K562 (cell line): Measurements from ENCODE around the gene P2RX3. TPM values are rescaled to one million over a fixed set of nuclear protein-coding genes. Genes with fewer than 3 reads are reported as not detected.

Experiments used
- ATAC-seq: fragments of 200-7000 bp; cut with Tn5 transposase; 3 replicates; pipeline ENCODE4 v1.9.1; 2020; ENCODE audit warnings: moderate library complexity
- BruUV-seq: library from RNA; stranded (reverse); fragments of 400-500 nt; replicated peaks from 2 replicates; lab custom pipeline; 2021; lab: Mats Ljungman, UMichigan
- CTCF ChIA-PET: fragments of 300-600 bp; formaldehyde crosslinking; extraction: SDS; loops from one replicate; lab custom pipeline; 2021; ENCODE audit warnings: low intra/inter-chr PET ratio; lab: Yijun Ruan, JAX
- POLR2A ChIA-PET: fragments of 300-600, 350-650 bp; sonication (Branson Sonifier 250); formaldehyde crosslinking; extraction: SDS; loops from one replicate; lab custom pipeline; 2021; ENCODE audit warnings: antibody characterized with exemption, inconsistent platforms; lab: Yijun Ruan, JAX
- DNase-seq, 4 experiments: peaks; one replicate each; pipeline versions ENCODE4 v3.0.0 to v3.0.0-alpha.2; 2011 to 2018; ENCODE audit warnings: low spot score in 3 of 4, mixed read lengths in 3 of 4; ENCODE audit errors: extremely low read depth in 1 of 4
- FAIRE-seq: peaks from 2 replicates; lab custom pipeline; 2011; peaks lifted over from hg19 to GRCh38; lab: Jason Lieb, UNC
- H2AFZ ChIP-seq: 2 replicates; pipeline ENCODE4 v1.6.0; 2011; ENCODE audit warnings: low read depth, low read length, control low read depth, inconsistent platforms
- H3K27ac ChIP-seq: fragments of 200-600 bp; 3 replicates; pipeline ENCODE4 v1.8.0; 2011; ENCODE audit warnings: low read depth, mild to moderate bottlenecking, control low read depth, inconsistent platforms, low read length, moderate library complexity, mixed read lengths; ENCODE audit errors: extremely low read depth
- H3K27me3 ChIP-seq, 2 experiments: fragments of 300-600 bp in 1 of 2; 2 replicates in 1 of 2; 3 replicates in 1 of 2; pipeline versions ENCODE4 v1.6.0 to v1.8.0; 2011; ENCODE audit warnings: inconsistent platforms in 2 of 2, low read length in 2 of 2, mild to moderate bottlenecking in 1 of 2, mixed read lengths in 1 of 2, moderate library complexity in 1 of 2; ENCODE audit not compliant: control insufficient read depth in 2 of 2, insufficient read depth in 2 of 2
- H3K36me3 ChIP-seq: fragments of 300-600 bp; 3 replicates; pipeline ENCODE4 v1.8.0; 2011; ENCODE audit warnings: mild to moderate bottlenecking, low read length, inconsistent platforms; ENCODE audit not compliant: control insufficient read depth, insufficient read depth
- H3K4me1 ChIP-seq, 2 experiments: fragments of 200-600 bp in 1 of 2; replicated peaks in 1 of 2; 2 replicates in 1 of 2; 3 replicates in 1 of 2; pipeline versions ENCODE4 v1.5.1 to v1.8.0; 2011; ENCODE audit warnings: inconsistent platforms in 2 of 2, low read length in 2 of 2, mild to moderate bottlenecking in 1 of 2, mixed read lengths in 1 of 2, moderate library complexity in 1 of 2; ENCODE audit not compliant: control insufficient read depth in 2 of 2, insufficient read depth in 2 of 2
- H3K4me2 ChIP-seq: 2 replicates; pipeline ENCODE4 v1.6.1; 2011; ENCODE audit warnings: low read length, control low read depth, inconsistent platforms, mixed read lengths; ENCODE audit not compliant: insufficient read depth
- H3K4me3 ChIP-seq: fragments of 200-600 bp; sonication (generic), shearing (Covaris generic); 2 replicates; pipeline ENCODE4 v1.5.1; 2016; ENCODE audit warnings: control low read depth, inconsistent platforms
- H3K79me2 ChIP-seq: fragments of 200-600 bp; 3 replicates; pipeline ENCODE4 v1.8.0; 2011; ENCODE audit warnings: low read length, inconsistent platforms; ENCODE audit not compliant: control insufficient read depth, insufficient read depth
- H3K9ac ChIP-seq, 2 experiments: 2 replicates each; pipeline versions ENCODE4 v1.6.0 to v1.6.1; 2011; ENCODE audit warnings: low read depth in 2 of 2, low read length in 2 of 2, control low read depth in 1 of 2, inconsistent platforms in 1 of 2, mild to moderate bottlenecking in 1 of 2, mixed read lengths in 1 of 2; ENCODE audit not compliant: insufficient read depth in 1 of 2
- H3K9me1 ChIP-seq: one replicate; pipeline ENCODE4 v1.6.0; 2011; ENCODE audit warnings: inconsistent platforms, mild to moderate bottlenecking, low read length, moderate library complexity; ENCODE audit not compliant: control insufficient read depth, insufficient read depth
- H3K9me3 ChIP-seq: replicated peaks from 2 replicates; pipeline ENCODE4 v1.5.1; 2011; ENCODE audit warnings: low read depth, low read length, inconsistent platforms; ENCODE audit not compliant: control insufficient read depth, insufficient read depth
- H4K20me1 ChIP-seq: replicated peaks from 2 replicates; pipeline ENCODE4 v1.6.1; 2011; ENCODE audit warnings: low read length, inconsistent platforms, mixed read lengths; ENCODE audit not compliant: control insufficient read depth, insufficient read depth
- CREB1 ChIP-seq, 2 experiments: sonication (generic) in 1 of 2; formaldehyde crosslinking in 1 of 2; IDR thresholded peaks; 2 replicates each; pipeline versions ENCODE4 v1.6.1 to v1.8.0; 2012 to 2022; ENCODE audit warnings: inconsistent platforms in 1 of 2, mild to moderate bottlenecking in 1 of 2, missing genetic modification reagents in 1 of 2, moderate library complexity in 1 of 2
- LCOR ChIP-seq: sonication (generic); formaldehyde crosslinking; IDR thresholded peaks from 2 replicates; pipeline ENCODE4 v1.8.0; 2022; ENCODE audit warnings: mild to moderate bottlenecking, missing genetic modification reagents
- RAD51 ChIP-seq: fragments of 450-650 bp; IDR thresholded peaks from 2 replicates; pipeline ENCODE4 v1.7.1; 2016; ENCODE audit warnings: low read depth, mild to moderate bottlenecking, borderline replicate concordance
- SP1 ChIP-seq: sonication (generic); formaldehyde crosslinking; IDR thresholded peaks from 2 replicates; pipeline ENCODE4 v1.8.1; 2022; ENCODE audit warnings: mild to moderate bottlenecking, missing genetic modification reagents
- TARDBP ChIP-seq: fragments of 450-650 bp; IDR thresholded peaks from 2 replicates; pipeline ENCODE4 v1.6.1; 2016
- WGBS: fragments of 100-300 bp; shearing (Covaris generic); methylation state at CpG from one replicate; pipeline ENCODE4 v1.1.6; 2016; ENCODE audit warnings: low coverage, mixed read lengths; ENCODE audit not compliant: insufficient coverage; ENCODE audit errors: missing lambda C conversion rate; 5-methylcytosine and 5-hydroxymethylcytosine counted together
- in situ Hi-C: fragments of 300-500 bp; cut with MboI; formaldehyde crosslinking; loops from 4 replicates; pipeline ENCODE4 v1.15.0; 2018; ENCODE audit warnings: inconsistent platforms, mixed read lengths
- intact Hi-C: fragments of 100-400 bp; cut with micrococcal nuclease; formaldehyde crosslinking; loops from 2 replicates; pipeline ENCODE4 v1.14.2; 2022
- polyA plus RNA-seq, 8 experiments: library from polyadenylated mRNA; depleted of rRNA in 4 of 8; stranded (reverse) in 5 of 8; unstranded in 3 of 8; fragments of >200 nt; fragmentation: Nextera tagmentation in 2 of 8; fragmentation: Illumina TruSeq in 1 of 8; extraction: Ambion mirVana in 2 of 8; extraction: Trizol in 1 of 8; gene quantifications; 2 replicates each; pipeline versions ENCODE4 v1.2.1 to v1.2.3, GENCODE V29; 2011 to 2014; ENCODE audit warnings: inconsistent platforms in 1 of 8, missing spikeins in 1 of 8
- total RNA-seq, 7 experiments: library from RNA; depleted of rRNA in 6 of 7; stranded (reverse); fragments of >200 nt in 6 of 7; fragmentation: Illumina TruSeq in 2 of 7; extraction: Trizol in 2 of 7; gene quantifications; 2 replicates each; pipeline versions ENCODE4 v1.2.1 to v1.2.3, GENCODE V29; 2011 to 2021; ENCODE audit warnings: low replicate concordance in 1 of 7
- TF ChIP-seq, protein P1 (sequence below): fragments of 450-650 bp; IDR thresholded peaks from 2 replicates; pipeline ENCODE4 v1.6.1; 2014; ENCODE audit warnings: low read depth, mild to moderate bottlenecking, moderate library complexity, borderline replicate concordance
- TF ChIP-seq, protein P2 (sequence below): IDR thresholded peaks from 2 replicates; pipeline ENCODE4 v1.6.1; 2014; ENCODE audit warnings: antibody characterized with exemption
- TF ChIP-seq, protein P3 (sequence below): fragments of 250-450 bp; sonication (Bioruptor Pico); IDR thresholded peaks from 2 replicates; pipeline ENCODE4 v1.5.0; 2021; ENCODE audit warnings: mild to moderate bottlenecking, borderline replicate concordance
- TF ChIP-seq, protein P4 (sequence below): fragments of 450-650 bp; IDR thresholded peaks from 2 replicates; pipeline ENCODE4 v1.6.1; 2017; ENCODE audit warnings: antibody characterized with exemption, mild to moderate bottlenecking

Gene P2RX3
- total and polyA plus RNA-seq, 9 of the 15 experiments (the other 6 are each of a cell fraction or from before 2014, with no cell fraction given): not detected

DNA sequence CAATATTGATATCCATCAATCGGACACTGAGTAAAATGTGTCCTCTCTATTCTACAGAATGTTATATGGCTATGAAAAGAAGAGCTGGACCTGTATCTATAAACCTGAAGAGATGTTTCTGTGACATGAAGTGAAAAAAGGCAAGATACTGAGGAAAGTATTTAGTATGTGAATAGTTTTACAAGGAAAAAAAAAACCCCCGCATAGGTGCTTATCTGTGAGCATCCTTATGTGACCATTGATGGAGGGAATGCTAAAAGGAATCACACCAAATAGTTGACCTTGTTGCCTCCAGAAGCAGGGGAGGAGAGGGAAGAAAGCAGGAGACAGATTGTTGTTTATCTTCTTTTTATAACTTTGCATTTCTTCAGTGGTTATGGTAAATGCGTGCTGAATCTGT is 53.0 kb downstream of the P2RX3 start (continued):
- TF ChIP-seq, protein P1, sequence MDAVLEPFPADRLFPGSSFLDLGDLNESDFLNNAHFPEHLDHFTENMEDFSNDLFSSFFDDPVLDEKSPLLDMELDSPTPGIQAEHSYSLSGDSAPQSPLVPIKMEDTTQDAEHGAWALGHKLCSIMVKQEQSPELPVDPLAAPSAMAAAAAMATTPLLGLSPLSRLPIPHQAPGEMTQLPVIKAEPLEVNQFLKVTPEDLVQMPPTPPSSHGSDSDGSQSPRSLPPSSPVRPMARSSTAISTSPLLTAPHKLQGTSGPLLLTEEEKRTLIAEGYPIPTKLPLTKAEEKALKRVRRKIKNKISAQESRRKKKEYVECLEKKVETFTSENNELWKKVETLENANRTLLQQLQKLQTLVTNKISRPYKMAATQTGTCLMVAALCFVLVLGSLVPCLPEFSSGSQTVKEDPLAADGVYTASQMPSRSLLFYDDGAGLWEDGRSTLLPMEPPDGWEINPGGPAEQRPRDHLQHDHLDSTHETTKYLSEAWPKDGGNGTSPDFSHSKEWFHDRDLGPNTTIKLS: no peak

DNA sequence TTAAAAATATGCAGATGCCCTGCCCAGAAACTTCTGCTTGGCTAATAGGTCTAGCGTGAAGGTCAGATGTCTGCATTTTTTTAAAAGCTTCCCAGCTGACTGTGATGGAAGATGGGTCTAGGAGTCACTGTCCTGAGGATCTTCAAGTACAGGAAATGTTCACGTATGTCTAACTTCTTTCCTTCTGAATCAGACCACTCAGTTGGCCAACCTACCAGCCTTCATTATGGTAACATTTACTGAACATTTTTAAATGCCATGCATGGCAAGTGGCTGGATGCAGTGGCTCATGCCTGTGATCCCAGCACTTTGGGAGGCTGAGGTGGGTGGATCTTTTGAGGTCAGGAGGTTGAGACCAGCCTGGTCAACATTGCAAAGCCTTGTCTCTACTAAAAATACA is 53.4 kb downstream of the P2RX3 start:
- intact Hi-C loops (no loop called here), in situ Hi-C loops (no loop called here)
- ChIA-PET CTCF (no interaction called here), POLR2A (interaction anchor here (1.0 to 3.3 kb wide), 2 partner anchors 10 to 11 kb away, joined by 3 to 15 read pairs; no protein-coding TSS in a partner anchor)
- Histone ChIP-seq H3K36me3 (no peaks in the 10 kb centered on the region), H3K9me3 (no peaks in the 10 kb centered on the region), H3K79me2 (no peaks in the 10 kb centered on the region), H2AFZ (no peak overlapping the region), H3K4me3 (no peak overlapping the region), H4K20me1 (no peaks in the 10 kb centered on the region), H3K4me1 (peaks cover 43 to 65% of the 10 kb centered on the region in 2 experiments), H3K4me2 (no peak overlapping the region), H3K9me1 (no peaks in the 10 kb centered on the region), H3K9ac (no peak overlapping the region), H3K27me3 (no peaks in the 10 kb centered on the region), H3K27ac (no peak overlapping the region)
- TF ChIP-seq, protein P2, sequence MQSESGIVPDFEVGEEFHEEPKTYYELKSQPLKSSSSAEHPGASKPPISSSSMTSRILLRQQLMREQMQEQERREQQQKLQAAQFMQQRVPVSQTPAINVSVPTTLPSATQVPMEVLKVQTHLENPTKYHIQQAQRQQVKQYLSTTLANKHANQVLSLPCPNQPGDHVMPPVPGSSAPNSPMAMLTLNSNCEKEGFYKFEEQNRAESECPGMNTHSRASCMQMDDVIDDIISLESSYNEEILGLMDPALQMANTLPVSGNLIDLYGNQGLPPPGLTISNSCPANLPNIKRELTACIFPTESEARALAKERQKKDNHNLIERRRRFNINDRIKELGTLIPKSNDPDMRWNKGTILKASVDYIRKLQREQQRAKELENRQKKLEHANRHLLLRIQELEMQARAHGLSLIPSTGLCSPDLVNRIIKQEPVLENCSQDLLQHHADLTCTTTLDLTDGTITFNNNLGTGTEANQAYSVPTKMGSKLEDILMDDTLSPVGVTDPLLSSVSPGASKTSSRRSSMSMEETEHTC: no peak
- TF ChIP-seq, protein P3, sequence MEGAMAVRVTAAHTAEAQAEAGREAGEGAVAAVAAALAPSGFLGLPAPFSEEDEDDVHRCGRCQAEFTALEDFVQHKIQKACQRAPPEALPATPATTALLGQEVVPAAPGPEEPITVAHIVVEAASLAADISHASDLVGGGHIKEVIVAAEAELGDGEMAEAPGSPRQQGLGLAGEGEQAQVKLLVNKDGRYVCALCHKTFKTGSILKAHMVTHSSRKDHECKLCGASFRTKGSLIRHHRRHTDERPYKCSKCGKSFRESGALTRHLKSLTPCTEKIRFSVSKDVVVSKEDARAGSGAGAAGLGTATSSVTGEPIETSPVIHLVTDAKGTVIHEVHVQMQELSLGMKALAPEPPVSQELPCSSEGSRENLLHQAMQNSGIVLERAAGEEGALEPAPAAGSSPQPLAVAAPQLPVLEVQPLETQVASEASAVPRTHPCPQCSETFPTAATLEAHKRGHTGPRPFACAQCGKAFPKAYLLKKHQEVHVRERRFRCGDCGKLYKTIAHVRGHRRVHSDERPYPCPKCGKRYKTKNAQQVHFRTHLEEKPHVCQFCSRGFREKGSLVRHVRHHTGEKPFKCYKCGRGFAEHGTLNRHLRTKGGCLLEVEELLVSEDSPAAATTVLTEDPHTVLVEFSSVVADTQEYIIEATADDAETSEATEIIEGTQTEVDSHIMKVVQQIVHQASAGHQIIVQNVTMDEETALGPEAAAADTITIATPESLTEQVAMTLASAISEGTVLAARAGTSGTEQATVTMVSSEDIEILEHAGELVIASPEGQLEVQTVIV (CRISPR knock-in tag): no peak
- TF ChIP-seq SP1 (no peak), CREB1 (IDR thresholded peaks at IDR 0.05) (no peak), CREB1 (CRISPR knock-in tag; IDR thresholded peaks at IDR 0.05) (no peak), TARDBP (no peak), RAD51 (no peak), LCOR (CRISPR knock-in tag) (no peak)
- TF ChIP-seq, protein P4, sequence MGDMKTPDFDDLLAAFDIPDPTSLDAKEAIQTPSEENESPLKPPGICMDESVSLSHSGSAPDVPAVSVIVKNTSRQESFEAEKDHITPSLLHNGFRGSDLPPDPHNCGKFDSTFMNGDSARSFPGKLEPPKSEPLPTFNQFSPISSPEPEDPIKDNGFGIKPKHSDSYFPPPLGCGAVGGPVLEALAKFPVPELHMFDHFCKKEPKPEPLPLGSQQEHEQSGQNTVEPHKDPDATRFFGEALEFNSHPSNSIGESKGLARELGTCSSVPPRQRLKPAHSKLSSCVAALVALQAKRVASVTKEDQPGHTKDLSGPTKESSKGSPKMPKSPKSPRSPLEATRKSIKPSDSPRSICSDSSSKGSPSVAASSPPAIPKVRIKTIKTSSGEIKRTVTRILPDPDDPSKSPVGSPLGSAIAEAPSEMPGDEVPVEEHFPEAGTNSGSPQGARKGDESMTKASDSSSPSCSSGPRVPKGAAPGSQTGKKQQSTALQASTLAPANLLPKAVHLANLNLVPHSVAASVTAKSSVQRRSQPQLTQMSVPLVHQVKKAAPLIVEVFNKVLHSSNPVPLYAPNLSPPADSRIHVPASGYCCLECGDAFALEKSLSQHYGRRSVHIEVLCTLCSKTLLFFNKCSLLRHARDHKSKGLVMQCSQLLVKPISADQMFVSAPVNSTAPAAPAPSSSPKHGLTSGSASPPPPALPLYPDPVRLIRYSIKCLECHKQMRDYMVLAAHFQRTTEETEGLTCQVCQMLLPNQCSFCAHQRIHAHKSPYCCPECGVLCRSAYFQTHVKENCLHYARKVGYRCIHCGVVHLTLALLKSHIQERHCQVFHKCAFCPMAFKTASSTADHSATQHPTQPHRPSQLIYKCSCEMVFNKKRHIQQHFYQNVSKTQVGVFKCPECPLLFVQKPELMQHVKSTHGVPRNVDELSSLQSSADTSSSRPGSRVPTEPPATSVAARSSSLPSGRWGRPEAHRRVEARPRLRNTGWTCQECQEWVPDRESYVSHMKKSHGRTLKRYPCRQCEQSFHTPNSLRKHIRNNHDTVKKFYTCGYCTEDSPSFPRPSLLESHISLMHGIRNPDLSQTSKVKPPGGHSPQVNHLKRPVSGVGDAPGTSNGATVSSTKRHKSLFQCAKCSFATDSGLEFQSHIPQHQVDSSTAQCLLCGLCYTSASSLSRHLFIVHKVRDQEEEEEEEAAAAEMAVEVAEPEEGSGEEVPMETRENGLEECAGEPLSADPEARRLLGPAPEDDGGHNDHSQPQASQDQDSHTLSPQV: no peak
- DNase-seq (no peak), FAIRE-seq (no peak), ATAC-seq (no peak)
- BruUV-seq: no TSS peak
- 53% methylated on average over 2 of the region's 2 CpGs for WGBS
